Suppressor macrophage treated with lipopolysaccharide for 1 hour (primary cell): ENCODE data around the gene AMD1.
"Not testable (repeated sequence)": the region's sequence is repeated elsewhere in the genome, so short reads cannot be mapped to it uniquely, and the experiment has no call there.

ENCODE experiments used
- DNase-seq, 3 donors: peaks; one replicate each; pipeline ENCODE4 v3.0.0-alpha.2; 2020 to 2022

Gene AMD1

GRCh38 chr6:110878751-110879522 lies 4.4 kb downstream of the AMD1 start:
- peak; percentile 50 to 59 (median 55) for DNase-seq

DNA sequence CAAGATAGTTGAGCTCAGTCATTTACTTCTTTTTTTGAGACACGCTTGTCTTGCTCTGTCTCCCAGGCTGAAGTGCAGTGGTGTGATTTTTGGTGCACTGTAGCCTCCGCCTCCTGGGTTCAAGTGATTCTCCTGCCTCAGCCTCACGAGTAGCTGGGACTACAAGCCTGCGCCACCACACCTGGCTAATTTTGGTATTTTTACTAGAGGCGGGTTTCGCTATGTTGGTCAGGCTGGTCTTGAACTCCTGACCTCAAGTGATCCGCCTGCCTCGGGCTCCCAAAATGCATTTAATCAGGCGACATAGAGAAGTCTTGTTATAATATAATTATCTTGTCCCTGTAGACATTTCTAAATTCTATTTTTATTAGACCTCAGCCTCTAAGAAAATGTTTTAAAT lies 6.1 kb downstream of the AMD1 start:
- no peak for DNase-seq

GRCh38 chr6:110881546-110882273 lies 7.1 kb downstream of the AMD1 start:
- DNase-seq = no peak

- no peak for DNase-seq
Measured at GRCh38 chr6:110882274-110882619, 7.7 kb downstream of the AMD1 start.

DNA sequence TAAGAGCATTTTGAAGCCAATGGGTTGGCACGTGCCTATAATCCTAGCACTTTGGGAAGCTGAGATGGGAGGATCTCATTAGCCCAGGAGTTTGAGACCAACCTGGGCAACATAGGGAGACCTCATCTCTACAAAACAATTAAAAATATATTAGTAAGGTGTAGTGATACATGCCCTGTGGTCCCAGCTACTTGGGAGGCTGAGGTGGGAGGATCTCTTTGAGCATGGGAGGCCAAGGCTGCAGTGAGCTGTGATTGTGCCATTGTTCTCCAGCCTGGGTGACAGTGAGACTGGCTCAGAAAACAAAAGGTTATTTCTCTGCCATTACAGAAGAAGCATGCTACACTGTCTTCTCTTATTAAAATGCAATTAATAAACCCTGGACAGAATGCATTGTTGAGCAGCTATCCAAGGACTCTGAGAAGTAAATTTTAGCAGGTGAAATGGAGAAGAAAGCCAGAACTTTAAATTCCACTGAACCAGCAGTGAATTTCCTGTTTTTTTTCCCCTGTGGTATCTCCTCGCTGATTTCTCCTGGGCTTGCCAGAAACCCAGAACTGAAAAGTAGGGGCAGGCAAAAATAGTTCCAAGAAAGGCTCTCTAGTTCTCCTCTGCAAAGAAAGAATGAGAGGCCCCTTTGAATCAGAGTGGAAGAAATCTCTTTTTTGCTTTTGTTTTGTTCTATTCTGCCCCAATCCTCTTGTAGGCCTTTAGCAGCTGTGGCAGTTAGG lies 8.4 kb downstream of the AMD1 start:
- peak in 1 of 3 donors; percentile 29 for DNase-seq

DNA sequence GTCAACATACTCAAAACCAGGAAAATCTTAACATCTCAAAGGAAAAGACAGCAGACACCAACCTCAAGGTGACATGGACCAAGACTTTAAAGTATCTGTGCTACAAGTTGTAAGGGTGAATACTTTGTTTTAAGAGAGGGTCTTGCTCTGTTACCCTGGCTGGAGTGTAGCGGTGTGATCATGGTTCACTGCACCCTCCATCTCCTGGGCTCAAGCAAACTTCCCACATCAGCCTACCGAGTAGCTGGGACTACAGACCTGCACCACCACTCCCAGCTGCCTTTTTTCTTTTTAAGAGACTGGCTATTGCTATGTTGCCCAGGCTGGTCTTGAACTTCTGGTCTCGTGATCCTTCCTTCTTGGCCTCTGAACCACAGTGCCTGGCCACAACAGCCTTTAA lies 9.7 kb downstream of the AMD1 start:
- no peak for DNase-seq

GRCh38 chr6:110885526-110885925 lies 10.9 kb downstream of the AMD1 start:
- no peak for DNase-seq

- no peak for DNase-seq
Measured at GRCh38 chr6:110886555-110887167, 12.1 kb downstream of the AMD1 start.

- DNase-seq = no peak
Measured at GRCh38 chr6:110890288-110890687, 15.7 kb downstream of the AMD1 start.

GRCh38 chr6:110895907-110896608 lies 21.5 kb downstream of the AMD1 start:
- DNase-seq = no peak

GRCh38 chr6:110897433-110897832 lies 22.8 kb downstream of the AMD1 start:
- peak in 2 of 3 donors; percentile 32 to 50 for DNase-seq

GRCh38 chr6:110898111-110898510 lies 23.5 kb downstream of the AMD1 start:
- no peak for DNase-seq

GRCh38 chr6:110900028-110900598 lies 25.5 kb downstream of the AMD1 start:
- DNase-seq = no peak

GRCh38 chr6:110901601-110902000 lies 27.0 kb downstream of the AMD1 start:
- DNase-seq = not testable (repeated sequence)

GRCh38 chr6:110902091-110902490 lies 27.5 kb downstream of the AMD1 start:
- no peak for DNase-seq

- not testable (repeated sequence) for DNase-seq
Measured at GRCh38 chr6:110906273-110906672, 31.7 kb downstream of the AMD1 start.

DNA sequence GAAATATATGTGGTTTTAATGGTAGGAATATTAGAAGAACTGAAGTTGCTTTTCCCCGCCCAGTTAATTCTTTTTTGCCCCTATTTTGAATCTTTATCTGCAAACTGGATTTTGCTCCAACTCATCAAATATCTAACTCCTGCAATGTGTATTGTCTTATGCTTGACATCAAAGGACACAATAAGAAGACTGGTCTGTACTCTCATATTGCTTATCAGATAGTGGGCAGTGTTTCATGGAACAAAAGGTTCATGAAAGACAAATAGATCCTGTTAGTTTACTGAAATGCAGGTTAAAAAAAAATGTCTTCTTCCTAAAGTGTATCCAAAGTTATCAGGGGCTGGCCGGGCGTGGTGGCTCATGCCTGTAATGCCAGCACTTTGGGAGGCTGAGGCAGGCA lies 56.2 kb downstream of the AMD1 start:
- DNase-seq = no peak

DNA sequence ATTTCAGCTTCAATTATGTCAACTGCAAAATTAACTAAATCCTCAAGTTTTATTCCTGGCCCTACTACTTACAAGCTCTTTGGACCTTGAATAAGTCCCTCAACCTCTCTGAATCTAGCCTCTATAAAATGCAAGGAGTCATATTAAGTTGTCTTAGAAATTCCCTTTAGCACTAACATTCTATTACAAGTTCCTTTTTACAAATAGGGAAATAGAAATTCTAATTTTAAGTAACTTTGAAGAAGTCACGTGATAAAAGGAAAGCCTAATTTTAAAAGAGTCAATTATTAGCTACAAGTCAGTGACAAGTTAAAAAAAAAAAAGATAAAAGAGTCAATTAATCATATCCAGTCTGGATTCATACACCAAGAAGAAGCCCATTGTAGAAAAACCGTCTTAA lies 59.3 kb downstream of the AMD1 start:
- DNase-seq = peak in 2 of 3 donors; percentile 76 to 80

DNA sequence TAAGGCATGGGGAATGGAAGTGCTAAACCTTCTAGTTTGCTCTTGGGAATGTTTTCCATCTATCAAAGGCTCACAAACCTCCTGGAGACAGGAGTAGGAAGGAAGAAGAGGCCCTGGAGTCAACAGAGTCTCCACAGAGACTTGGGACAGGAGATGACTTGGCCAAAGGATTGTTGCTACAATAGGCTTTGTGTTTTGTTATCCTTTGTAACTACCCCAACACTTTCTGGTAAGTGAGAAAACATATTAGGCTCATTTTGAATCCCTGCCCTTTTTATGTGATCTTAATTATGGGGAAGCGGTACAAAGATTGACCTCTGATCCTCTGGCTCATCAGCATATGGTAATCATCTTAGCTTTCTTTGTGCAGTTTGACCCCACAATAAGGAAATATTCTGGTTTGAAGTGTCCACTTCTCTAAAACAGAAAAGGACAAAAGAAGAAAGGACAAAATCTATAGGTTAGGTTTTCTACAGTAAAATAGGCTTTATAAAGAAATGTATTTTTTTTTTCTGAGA lies 59.9 kb downstream of the AMD1 start:
- peak in 2 of 3 donors; percentile 19 to 20 for DNase-seq

GRCh38 chr6:110935171-110935570 lies 60.6 kb downstream of the AMD1 start:
- DNase-seq = no peak

- peak; percentile 75 to 76 (median 76) for DNase-seq
Measured at GRCh38 chr6:110938171-110938570, 63.6 kb downstream of the AMD1 start.
